MCF 10A (cell line): ENCODE data around the gene NDUFA12. TPM values are rescaled to one million over a fixed set of nuclear protein-coding genes. Genes with fewer than 3 reads are reported as not detected.

Source experiments
- BruUV-seq: library from RNA; stranded (reverse); fragments of 400-500 nt; replicated peaks from 2 replicates; lab custom pipeline; 2021; lab: Mats Ljungman, UMichigan
- CTCF ChIA-PET: fragments of 300-600 bp; sonication (Branson Sonifier 250); formaldehyde crosslinking; extraction: SDS; loops from one replicate; lab custom pipeline; 2021; ENCODE audit warnings: antibody characterized with exemption, inconsistent platforms; lab: Yijun Ruan, JAX
- POLR2A ChIA-PET: fragments of 300-600, 350-650 bp; sonication (Branson Sonifier 250); formaldehyde crosslinking; extraction: SDS; loops from one replicate; lab custom pipeline; 2020; ENCODE audit warnings: antibody characterized with exemption, inconsistent platforms; lab: Yijun Ruan, JAX
- DNase-seq: peaks from one replicate; pipeline ENCODE4 v3.0.0-alpha.2; 2018; ENCODE audit not compliant: unreplicated experiment
- H3K27ac Mint-ChIP-seq: one replicate; pipeline ENCODE4 v1.8.0; 2022; ENCODE audit warnings: mild to moderate bottlenecking, low read depth, mixed read lengths; ENCODE audit not compliant: unreplicated experiment
- H3K27me3 Mint-ChIP-seq: one replicate; pipeline ENCODE4 v1.8.0; 2022; ENCODE audit warnings: mixed read lengths; ENCODE audit not compliant: insufficient read depth, unreplicated experiment
- H3K36me3 Mint-ChIP-seq: one replicate; pipeline ENCODE4 v1.8.0; 2022; ENCODE audit warnings: mild to moderate bottlenecking, moderate library complexity, mixed read lengths; ENCODE audit not compliant: insufficient read depth, unreplicated experiment
- H3K4me1 Mint-ChIP-seq: one replicate; pipeline ENCODE4 v1.8.0; 2022; ENCODE audit warnings: mixed read lengths; ENCODE audit not compliant: insufficient read depth, unreplicated experiment
- H3K4me3 Mint-ChIP-seq: one replicate; pipeline ENCODE4 v1.8.0; 2022; ENCODE audit warnings: mild to moderate bottlenecking, moderate library complexity, mixed read lengths; ENCODE audit not compliant: unreplicated experiment
- H3K9me3 Mint-ChIP-seq: one replicate; pipeline ENCODE4 v1.8.0; 2022; ENCODE audit warnings: mixed read lengths; ENCODE audit not compliant: unreplicated experiment
- intact Hi-C: fragments of 100-400 bp; cut with micrococcal nuclease; formaldehyde crosslinking; loops from 2 replicates; pipeline ENCODE4 v1.14.1; 2022
- total RNA-seq: library from RNA; stranded (reverse); gene quantifications from 2 replicates; pipeline ENCODE4 v1.2.3, GENCODE V29; 2022
- TF ChIP-seq, protein P1 (sequence below): fragments of 200-600 bp; IDR thresholded peaks from one replicate; pipeline ENCODE4 v1.8.0; 2022; ENCODE audit warnings: antibody characterized with exemption, mild to moderate bottlenecking; ENCODE audit not compliant: unreplicated experiment

The NDUFA12 gene
- total RNA-seq, 1 experiment from 2014 or later = 112 TPM

GRCh38 chr12:94940771-94941170 is 62.7 kb downstream of the NDUFA12 start:
- H3K27ac Mint-ChIP-seq = peak overlapping the region; percentile 86
- peaks cover 5% of the 10 kb centered on the region for H3K36me3 Mint-ChIP-seq
- BruUV-seq = no TSS peak
- no peaks in the 10 kb centered on the region for H3K27me3 Mint-ChIP-seq
- no peaks in the 10 kb centered on the region for H3K9me3 Mint-ChIP-seq
- ChIA-PET POLR2A (interaction anchor here (1.8 to 2.2 kb wide), 2 partner anchors 10 to 13 kb away, joined by 6 to 14 read pairs; no protein-coding TSS in a partner anchor), CTCF (no interaction called here)
- peaks cover 10% of the 10 kb centered on the region for H3K4me1 Mint-ChIP-seq
- intact Hi-C loops = no loop called here
- no peak overlapping the region for H3K4me3 Mint-ChIP-seq
- TF ChIP-seq, protein P1, sequence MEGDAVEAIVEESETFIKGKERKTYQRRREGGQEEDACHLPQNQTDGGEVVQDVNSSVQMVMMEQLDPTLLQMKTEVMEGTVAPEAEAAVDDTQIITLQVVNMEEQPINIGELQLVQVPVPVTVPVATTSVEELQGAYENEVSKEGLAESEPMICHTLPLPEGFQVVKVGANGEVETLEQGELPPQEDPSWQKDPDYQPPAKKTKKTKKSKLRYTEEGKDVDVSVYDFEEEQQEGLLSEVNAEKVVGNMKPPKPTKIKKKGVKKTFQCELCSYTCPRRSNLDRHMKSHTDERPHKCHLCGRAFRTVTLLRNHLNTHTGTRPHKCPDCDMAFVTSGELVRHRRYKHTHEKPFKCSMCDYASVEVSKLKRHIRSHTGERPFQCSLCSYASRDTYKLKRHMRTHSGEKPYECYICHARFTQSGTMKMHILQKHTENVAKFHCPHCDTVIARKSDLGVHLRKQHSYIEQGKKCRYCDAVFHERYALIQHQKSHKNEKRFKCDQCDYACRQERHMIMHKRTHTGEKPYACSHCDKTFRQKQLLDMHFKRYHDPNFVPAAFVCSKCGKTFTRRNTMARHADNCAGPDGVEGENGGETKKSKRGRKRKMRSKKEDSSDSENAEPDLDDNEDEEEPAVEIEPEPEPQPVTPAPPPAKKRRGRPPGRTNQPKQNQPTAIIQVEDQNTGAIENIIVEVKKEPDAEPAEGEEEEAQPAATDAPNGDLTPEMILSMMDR = no peak
- no peak for DNase-seq

DNA sequence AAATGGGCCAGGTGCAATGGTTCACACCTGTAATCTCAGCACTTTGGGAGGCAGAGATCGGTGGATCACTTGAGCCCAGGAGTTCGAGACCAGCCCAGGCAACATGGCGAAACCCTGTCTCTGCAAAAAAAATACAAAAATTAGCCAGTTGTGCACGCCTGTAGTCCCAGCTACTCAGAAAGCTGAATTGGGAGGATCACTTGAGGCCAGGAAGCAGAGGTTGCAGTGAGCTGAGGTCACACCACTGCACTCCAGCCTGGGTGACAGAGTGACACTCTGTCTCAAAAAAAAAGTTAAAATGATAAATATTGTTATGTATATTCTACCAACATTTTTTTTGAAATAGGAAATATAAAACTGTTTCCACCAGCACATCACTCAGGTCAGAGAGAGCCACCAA is 64.9 kb downstream of the NDUFA12 start:
- no peaks in the 10 kb centered on the region for H3K27me3 Mint-ChIP-seq
- H3K27ac Mint-ChIP-seq = no peak overlapping the region
- TF ChIP-seq, protein P1 = no peak
- H3K4me3 Mint-ChIP-seq = no peak overlapping the region
- no TSS peak for BruUV-seq
- H3K36me3 Mint-ChIP-seq = peaks cover 5% of the 10 kb centered on the region
- DNase-seq = no peak
- ChIA-PET CTCF (no interaction called here), POLR2A (no interaction called here)
- peaks cover 10% of the 10 kb centered on the region for H3K4me1 Mint-ChIP-seq
- H3K9me3 Mint-ChIP-seq = no peaks in the 10 kb centered on the region
- intact Hi-C loops = no loop called here

DNA sequence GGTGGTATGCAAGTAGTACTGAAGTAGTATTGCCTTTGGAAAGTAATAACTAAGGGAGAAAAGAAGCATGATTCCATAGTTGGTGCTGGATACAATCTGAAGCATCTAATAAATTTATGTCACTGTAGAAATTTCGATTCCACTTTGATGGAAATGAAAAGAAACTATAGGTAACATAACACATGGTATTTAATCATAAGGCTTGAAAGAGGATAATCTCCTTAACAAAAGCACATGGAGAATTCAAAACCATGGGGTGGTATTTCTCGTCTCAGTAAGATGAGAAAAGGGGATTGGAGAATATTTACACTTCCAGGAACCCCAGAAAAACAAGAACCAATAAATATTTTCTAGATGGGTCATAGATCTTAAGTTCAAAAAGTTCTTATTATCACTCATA is 72.7 kb downstream of the NDUFA12 start:
- no TSS peak for BruUV-seq
- Mint-ChIP-seq H3K4me1 (no peaks in the 10 kb centered on the region), H3K9me3 (no peaks in the 10 kb centered on the region), H3K27me3 (no peaks in the 10 kb centered on the region), H3K36me3 (no peaks in the 10 kb centered on the region), H3K4me3 (no peak overlapping the region), H3K27ac (no peak overlapping the region)
- POLR2A ChIA-PET = no interaction called here
- intact Hi-C loops = no loop called here
- no peak for DNase-seq
- CTCF ChIA-PET = interaction anchor here (0.7 kb wide), 1 partner anchor 138 kb away, joined by 3 read pairs; no protein-coding TSS in a partner anchor
- TF ChIP-seq, protein P1 = no peak

DNA sequence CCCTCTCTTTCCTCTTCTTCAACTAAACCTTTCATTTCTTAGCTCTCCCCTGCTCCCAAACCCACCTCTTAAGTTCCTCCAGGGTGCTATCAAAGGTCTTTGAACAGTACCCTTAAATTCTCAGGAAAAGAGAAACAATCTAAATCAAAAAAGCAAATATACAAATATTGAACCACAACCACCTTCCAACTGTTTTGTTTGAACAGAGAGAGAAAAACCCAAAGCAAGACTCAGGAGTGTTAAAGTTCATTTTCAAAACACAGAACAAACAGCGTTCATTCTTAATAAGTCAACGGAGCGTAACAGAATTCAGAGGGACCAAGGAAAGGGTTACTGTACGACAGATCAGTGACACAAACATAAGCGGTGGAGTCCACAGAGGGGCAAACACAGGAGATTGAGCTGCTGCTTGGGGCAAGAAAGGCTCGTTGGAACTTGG is 73.3 kb downstream of the NDUFA12 start:
- no peak for DNase-seq
- no TSS peak for BruUV-seq
- TF ChIP-seq, protein P1 = no peak
- Mint-ChIP-seq H3K9me3 (no peaks in the 10 kb centered on the region), H3K4me1 (no peaks in the 10 kb centered on the region), H3K27ac (no peak overlapping the region), H3K36me3 (no peaks in the 10 kb centered on the region), H3K4me3 (no peak overlapping the region), H3K27me3 (no peaks in the 10 kb centered on the region)
- CTCF ChIA-PET = no interaction called here
- intact Hi-C loops = no loop called here
- POLR2A ChIA-PET = no interaction called here
